Cerebellar cortex (tissue), 1 donor: ENCODE data around the gene ARHGEF10L.

Experiments used
- DNase-seq: peaks from one replicate; pipeline ENCODE4 v3.0.0-alpha.2; 2015; ENCODE audit warnings: low spot score

ARHGEF10L gene

DNA sequence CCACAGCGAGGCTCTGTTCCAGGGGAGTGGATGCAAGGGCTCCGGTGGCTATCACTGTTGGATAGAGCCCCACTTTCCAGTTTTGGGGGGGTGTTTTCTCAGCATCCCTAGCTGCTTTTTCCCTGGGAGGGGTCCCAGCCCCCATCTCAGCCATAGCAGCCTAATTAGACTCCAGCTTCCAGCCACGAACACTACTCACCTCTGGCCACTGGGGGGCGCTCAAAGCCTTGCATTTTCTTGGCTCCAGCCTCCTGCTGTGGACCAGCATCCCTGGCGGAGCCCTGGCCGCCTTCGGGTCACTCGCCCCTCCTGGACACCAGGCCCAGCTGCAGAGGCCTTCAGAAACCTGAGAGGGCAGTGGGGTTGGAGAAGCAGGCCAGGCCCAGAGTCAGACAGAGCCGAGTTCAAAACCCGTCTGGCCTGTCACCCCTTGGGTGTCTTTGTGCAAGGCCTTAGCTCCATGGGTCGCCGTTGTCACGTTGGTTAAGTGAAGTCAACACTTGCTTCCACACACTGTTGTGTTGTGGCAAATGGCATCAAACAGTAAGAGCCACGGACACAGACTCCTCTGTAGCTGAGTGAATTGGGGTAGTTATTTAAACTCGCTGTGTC is 122.2 kb downstream of the ARHGEF10L start:
- peak; percentile 84 for DNase-seq

DNA sequence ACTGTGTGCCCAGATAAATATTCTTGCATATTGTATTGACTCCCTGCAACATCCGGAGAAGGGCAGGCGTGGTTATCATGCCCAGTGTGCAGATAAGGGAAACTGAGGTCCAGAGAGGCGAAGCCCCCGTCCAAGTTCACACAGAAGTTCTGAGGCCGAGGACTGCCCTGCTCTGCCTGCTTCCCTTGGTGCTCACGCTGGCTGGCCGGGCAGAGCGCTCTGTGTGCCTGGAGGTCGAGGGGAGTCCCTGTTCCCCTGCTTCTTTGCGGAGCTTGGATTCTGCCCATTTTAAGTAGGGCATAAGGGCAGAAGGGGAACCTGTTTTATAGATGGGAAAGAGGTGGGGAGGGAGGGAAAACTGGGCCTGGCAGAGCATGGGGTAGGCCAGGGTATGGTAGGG is 122.8 kb downstream of the ARHGEF10L start:
- no peak for DNase-seq

GRCh38 chr1:17662786-17663185 is 123.3 kb downstream of the ARHGEF10L start:
- no peak for DNase-seq

DNA sequence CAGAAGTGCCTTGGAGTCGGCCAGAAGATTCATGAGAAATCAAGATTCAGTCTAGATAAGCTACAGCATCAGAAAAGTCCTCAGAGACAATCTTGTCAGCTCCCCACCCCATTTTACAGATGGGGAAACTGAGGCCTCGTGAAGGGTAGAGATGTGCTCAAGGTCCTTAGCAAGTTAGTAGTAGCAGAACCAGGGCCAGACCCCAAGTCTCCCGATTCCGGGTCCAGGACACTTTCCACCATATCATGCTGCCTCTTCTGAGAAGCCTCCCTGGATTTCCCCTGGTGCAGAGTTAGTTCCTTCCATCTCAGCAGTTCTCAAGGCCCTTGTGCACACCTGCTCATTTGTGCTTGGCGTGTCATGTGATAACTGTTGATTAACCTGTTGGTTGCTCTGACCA is 124.1 kb downstream of the ARHGEF10L start:
- no peak for DNase-seq

DNA sequence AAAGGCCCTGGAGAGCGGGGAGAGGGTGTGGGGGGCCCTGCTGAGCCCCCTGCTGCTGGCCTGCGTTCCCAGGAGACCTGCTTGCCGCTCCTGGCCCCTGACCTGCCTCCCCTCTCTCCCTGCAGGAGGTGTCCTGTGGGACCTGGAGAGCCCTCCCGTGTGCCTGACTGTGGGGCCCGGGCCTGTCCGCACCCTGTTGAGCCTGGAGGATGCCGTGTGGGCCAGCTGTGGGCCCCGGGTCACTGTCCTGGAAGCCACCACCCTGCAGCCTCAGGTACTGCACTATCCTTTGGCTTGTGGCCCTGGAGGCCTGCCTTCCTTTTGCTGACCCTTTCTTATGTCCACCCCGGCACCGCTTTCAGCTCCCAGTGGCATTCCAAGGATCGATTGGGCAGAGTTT is 124.8 kb downstream of the ARHGEF10L start:
- no peak for DNase-seq

DNA sequence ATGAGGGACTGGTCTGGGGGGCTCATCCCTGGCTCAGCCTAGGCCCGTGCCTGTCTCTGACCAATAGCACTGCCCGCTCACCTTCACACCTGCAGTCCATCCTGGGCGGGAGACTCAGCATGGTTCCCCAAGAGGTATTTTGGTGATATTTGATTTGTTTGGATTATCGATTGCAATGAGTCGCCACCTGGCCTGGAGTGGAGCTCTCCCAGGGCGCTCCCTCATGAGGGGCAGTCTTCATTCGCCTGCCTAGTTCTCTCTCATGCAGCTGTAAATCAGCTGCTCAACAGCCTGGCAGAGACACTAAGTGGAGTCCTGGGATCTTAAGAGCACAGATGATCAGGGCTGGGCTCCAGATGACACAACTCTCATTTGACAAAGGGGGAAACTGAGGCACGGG is 125.6 kb downstream of the ARHGEF10L start:
- no peak for DNase-seq

DNA sequence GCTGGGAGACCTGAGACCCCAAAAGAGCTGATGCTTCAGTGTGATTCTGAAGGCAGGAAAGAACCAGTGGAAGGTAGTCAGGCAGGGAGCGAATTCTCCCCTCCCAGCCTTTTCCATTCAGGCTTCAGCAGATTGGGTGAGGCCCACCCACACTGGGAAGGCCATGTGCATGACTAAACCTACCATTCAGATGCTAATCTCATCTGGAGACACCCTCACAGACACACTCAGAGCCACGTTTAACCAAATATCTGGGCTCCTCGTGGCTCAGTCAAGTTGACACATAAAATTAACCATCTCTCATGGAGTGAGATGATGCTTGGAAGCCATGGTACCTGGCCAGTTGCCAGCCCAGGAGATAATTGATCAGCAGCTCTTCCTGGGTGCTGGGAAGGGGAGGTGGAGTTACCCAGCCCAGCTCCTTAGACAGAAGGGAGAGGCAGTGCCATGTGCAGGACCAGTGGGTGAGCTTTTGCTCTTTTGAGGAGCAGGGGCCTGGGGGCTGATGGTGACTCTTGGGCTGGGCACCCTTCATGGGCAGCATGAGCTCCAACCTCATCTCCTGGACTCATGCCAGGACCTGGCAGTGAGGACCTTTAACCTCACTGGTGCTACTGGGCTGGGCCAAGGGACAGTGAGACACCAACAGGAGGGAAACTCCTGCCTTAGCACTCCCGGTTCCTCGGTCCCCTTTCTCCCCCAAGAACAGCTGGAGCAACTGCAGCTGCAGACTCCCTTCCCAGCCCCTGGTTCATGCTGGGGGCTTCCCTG is 126.6 kb downstream of the ARHGEF10L start:
- no peak for DNase-seq

GRCh38 chr1:17667641-17668040 is 128.1 kb downstream of the ARHGEF10L start:
- no peak for DNase-seq

DNA sequence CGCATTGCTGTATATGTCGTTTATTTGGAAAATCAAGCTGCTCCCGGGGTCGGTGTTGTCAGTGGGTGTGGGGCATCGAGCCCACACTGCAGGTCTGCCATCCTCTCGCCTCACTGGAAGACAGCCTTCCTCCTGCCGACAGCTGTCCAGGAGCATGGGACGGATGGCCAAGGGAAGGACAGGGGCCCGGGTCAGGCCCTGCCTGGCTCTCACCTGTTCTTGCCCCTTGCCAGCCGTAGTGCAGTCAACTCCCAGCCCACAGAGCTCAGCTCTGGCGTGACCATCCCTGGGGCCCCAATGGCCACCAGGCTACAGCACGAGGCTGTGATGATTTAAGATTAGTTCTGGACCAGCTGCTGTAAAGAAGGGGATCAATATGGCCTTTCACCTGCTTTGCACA is 128.7 kb downstream of the ARHGEF10L start:
- no peak for DNase-seq

DNA sequence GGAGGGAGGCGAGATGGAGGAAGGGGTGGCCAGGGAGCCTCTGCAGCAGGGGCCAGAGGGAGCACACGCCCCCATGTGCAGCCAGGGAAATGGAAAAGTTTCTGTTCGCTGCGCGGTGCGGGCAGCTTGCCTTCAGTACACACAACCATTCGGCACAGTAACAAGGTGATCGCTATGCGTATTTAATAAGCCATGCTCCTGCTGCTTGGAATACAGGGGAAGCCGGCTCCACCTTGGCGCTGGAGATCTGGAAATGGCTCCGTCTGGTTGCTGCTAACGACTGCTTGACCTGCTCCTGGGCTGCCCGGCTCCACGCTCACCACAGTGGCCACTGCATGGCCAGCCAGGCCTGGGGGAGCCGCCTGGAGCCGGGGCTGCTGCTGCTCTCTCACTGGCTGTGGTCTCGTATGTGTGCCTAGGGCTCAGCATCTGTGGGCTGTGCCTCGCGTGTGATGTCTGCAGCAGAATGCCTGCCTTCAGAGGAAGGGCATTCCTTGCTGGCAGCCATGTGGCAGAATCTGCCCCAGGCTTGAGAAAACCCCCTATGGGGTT is 129.2 kb downstream of the ARHGEF10L start:
- DNase-seq, result peak; percentile 63

DNA sequence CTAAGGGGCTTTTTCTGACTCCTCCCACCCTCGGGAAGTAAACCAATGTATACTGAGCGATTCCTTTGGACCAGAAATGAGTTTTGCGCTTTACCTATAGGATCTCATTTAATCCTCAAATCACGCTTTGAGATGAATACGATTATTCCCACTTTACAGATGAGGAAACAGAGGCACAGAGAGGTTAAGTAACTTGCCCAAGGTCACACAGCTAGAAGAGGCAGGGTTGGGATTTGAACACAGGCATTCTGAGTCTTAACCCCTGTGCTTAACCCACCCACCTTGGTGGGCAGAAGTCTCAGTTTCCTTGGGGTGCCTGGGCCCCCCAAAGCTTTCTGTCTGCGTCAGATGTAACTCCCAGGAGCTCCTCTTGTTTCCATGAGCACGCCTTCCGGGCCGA is 129.8 kb downstream of the ARHGEF10L start:
- DNase-seq, result no peak

GRCh38 chr1:17669866-17670451 is 130.5 kb downstream of the ARHGEF10L start:
- DNase-seq, result peak; percentile 74

DNA sequence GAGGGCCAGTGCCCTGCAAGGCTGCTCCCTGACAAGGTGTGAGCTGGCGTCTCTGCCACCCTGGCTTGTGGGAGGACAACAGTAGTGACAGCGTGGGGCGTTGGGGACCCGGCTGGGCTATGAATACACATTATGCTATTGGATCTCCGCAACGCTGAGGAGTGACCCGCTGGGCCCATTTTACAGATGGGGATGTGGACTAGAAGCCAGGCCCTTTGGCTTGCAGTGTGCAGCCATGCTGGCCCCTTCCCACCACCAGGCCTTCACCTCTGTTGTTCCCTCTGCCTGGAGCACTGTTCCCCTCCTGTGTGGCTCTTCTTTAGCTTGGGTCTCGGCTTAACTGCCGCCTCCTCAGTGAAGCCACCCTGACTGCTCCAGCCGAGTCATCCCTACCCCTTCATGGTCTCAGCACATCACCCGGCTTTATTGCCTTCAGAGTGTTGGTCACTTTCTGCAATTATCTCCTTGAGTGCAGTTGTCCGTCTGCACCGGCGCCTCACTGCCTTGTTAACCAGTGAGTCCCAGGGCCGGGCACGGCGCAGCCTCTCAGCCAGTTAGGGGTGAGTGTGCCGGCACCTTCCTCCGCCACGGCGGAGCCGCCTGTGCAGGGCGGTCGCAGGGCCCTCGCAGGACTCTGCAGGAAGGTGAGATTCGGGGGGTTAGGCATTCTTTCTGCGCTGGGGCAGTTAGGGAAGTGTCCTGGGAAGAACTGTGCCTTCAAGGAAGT is 131.3 kb downstream of the ARHGEF10L start:
- no peak for DNase-seq

GRCh38 chr1:17671314-17671705 is 131.8 kb downstream of the ARHGEF10L start:
- peak; percentile 45 for DNase-seq

GRCh38 chr1:17671741-17672140 is 132.2 kb downstream of the ARHGEF10L start:
- DNase-seq, result peak; percentile 70

DNA sequence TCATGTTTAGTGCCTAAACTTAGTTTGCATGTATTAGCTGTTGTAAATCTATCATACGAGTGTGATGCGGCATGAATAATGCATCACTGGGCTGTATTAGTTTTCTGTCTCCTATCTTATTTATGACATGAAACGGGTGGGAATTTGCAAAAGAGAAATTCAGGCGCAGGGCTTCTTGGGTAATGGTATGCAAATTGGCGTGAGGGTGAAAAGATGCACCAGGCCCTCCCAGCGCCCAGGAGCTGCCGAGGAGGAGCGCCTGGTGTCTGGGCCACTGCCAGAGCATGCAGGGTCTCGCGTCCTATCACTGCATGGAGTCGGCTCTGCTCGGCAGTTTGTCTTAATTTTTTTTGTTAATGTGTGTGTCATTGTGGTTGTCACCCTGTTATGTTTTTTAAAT is 132.7 kb downstream of the ARHGEF10L start:
- no peak for DNase-seq

DNA sequence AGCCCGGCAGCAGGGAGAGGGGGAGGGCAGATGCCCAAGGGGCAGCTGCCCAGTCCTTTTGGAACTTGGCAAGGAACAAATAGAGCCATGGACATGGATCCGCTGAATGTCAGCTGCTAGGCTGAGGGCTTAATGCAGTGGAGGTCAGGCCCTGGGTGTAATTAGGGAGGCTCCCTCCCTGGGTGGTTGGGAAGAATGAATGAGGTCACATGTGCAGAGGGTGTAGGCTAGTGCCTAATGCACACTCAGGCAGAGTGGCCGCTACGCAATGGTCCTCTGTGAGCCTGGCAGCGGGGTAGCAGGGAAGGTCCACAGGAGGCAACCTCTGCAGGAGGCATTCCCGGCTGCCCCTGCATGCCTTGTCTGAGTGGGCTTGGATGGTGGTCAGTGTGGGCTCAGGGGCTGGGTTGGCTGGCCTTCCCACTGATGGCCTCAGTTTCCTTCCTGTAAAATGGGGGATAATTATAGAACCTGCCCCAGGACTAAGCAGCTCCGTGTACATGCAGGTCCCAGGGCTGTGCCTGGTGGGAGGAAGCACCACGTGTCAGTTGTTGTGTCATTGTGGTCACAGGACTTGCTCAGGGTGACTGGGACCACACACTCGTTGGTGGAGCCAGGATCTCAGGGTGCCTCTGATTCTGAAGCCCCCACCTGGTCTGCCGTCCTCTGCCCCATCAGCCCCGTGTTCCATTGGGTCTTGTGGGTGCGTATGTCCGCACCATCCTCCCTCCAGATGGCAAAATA is 134.0 kb downstream of the ARHGEF10L start:
- peak; percentile 58 for DNase-seq

DNA sequence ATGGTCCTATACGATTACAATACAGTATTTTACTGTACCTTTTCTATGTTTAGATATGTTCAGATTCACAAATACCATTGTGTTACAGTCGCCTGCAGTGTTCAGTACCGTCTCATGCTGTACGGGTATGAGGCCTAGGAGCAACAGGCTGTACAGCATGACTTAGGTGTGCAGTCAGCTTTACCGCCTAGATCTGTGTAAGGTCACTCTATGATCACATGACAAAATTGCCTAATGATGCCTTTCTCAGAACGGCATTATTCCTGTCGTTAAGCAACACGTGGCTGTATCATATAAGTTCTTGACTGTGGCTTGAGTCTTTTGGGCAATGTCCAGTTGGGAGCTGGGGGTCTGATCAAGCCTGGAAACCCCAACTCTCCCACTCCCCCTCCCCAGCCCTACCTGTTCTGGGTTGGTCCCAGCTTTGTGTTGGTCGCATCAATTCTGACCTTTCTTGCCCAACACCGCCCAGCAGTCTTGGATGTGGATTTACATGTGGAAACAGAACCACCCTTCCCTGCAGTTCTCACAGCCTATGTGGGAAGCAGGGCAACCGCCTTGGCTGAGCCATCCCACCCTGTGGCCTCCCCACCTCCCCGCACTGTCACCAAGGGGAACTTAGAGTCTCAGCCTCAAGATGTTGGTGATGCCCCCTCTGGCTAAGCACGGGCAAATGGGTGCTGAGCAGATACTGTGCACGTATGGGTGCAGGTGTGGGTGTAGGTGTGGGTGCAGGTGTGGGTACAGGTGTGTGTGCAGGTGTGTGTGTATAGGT is 135.4 kb downstream of the ARHGEF10L start:
- no peak for DNase-seq

- no peak for DNase-seq
Observed at GRCh38 chr1:17675744-17676143, 136.2 kb downstream of the ARHGEF10L start.

GRCh38 chr1:17676387-17677060 is 137.0 kb downstream of the ARHGEF10L start:
- no peak for DNase-seq
